ENCODE data around the gene AR.

- TF ChIP-seq EZH2 (IDR thresholded peaks at IDR 0.05; ENCODE audit: insufficient read depth, low read length), result no peak
- no peak for TF ChIP-seq CTCF (IDR thresholded peaks at IDR 0.05; ENCODE audit: insufficient read depth, low read depth, low read length)
Measured at GRCh38 chrX:67538383-67538782, 5.4 kb upstream of the AR start.
